Nephron progenitor cell (in vitro differentiated cells): ENCODE data around the gene TMEM263.

ENCODE experiments used
- DNase-seq: peaks from one replicate; pipeline ENCODE4 v3.0.0; 2021
- H3K27ac Mint-ChIP-seq: 2 replicates; pipeline ENCODE4 v1.8.0; 2021; ENCODE audit warnings: mild to moderate bottlenecking, moderate library complexity, mixed read lengths
- H3K27me3 Mint-ChIP-seq: 2 replicates; pipeline ENCODE4 v1.8.0; 2021; ENCODE audit warnings: mild to moderate bottlenecking, low read depth, mixed read lengths; ENCODE audit not compliant: poor library complexity
- H3K36me3 Mint-ChIP-seq: 2 replicates; pipeline ENCODE4 v1.8.0; 2021; ENCODE audit warnings: low read depth, mixed read lengths
- H3K4me1 Mint-ChIP-seq: 2 replicates; pipeline ENCODE4 v1.8.0; 2021; ENCODE audit warnings: mixed read lengths
- H3K4me3 Mint-ChIP-seq: 2 replicates; pipeline ENCODE4 v1.8.0; 2021; ENCODE audit warnings: mild to moderate bottlenecking, moderate library complexity, mixed read lengths
- H3K9me3 Mint-ChIP-seq: 2 replicates; pipeline ENCODE4 v1.8.0; 2021; ENCODE audit warnings: mild to moderate bottlenecking, moderate library complexity, mixed read lengths
- TF ChIP-seq, protein P1 (sequence below): fragments of 200-600 bp; sonication (generic); IDR thresholded peaks from 2 replicates; pipeline ENCODE4 v1.5.0; 2021; ENCODE audit warnings: antibody characterized with exemption

Gene TMEM263

DNA sequence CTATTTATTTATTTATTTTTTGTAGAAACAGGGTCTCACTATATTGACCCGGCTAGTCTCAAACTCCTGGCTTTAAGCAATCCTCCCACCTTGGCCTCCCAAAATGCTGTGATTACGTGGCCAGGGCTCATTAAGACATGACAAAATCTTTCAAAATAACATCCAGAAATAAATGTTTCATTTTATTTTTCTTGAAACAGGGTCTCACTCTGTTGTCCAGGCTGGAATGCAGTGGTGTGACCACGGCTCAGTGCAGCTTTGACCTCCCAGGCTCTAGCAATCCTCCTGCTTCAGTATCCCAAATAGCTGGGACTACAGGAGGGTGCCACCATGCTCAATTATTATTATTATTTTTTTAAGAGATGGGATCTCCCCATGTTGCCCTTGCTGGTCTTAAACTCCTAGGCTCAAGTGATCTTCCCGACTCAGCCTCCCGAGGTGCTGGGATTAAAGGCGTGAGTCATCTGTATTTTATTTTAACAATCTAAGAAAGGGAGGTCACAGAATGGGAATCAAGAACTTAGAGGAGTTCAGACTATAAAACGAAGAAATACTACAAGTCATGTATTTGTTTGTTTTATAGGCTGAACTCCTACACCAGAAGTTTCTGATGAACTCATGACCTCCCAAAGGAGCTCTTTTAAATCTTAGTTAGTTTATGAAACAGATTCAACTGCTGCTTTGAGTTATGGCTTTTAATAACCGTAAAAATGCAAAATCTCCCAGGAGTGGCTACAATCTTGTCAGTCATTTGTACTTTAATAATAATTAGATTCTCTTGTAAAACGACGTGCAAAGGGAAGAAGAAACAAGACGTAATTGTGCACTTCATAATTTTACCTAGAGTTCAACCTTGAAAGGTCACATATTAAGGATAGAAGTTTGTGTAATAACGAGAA is 2.1 kb upstream of the TMEM263 start:
- Mint-ChIP-seq H3K4me3 (peak overlapping the region; percentile 37), H3K36me3 (peaks cover 6% of the 10 kb centered on the region), H3K27me3 (peaks cover 4% of the 10 kb centered on the region), H3K27ac (no peak overlapping the region), H3K4me1 (peaks cover 21% of the 10 kb centered on the region), H3K9me3 (peaks cover 27% of the 10 kb centered on the region)
- no peak for DNase-seq
- TF ChIP-seq, protein P1, sequence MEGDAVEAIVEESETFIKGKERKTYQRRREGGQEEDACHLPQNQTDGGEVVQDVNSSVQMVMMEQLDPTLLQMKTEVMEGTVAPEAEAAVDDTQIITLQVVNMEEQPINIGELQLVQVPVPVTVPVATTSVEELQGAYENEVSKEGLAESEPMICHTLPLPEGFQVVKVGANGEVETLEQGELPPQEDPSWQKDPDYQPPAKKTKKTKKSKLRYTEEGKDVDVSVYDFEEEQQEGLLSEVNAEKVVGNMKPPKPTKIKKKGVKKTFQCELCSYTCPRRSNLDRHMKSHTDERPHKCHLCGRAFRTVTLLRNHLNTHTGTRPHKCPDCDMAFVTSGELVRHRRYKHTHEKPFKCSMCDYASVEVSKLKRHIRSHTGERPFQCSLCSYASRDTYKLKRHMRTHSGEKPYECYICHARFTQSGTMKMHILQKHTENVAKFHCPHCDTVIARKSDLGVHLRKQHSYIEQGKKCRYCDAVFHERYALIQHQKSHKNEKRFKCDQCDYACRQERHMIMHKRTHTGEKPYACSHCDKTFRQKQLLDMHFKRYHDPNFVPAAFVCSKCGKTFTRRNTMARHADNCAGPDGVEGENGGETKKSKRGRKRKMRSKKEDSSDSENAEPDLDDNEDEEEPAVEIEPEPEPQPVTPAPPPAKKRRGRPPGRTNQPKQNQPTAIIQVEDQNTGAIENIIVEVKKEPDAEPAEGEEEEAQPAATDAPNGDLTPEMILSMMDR = no peak

DNA sequence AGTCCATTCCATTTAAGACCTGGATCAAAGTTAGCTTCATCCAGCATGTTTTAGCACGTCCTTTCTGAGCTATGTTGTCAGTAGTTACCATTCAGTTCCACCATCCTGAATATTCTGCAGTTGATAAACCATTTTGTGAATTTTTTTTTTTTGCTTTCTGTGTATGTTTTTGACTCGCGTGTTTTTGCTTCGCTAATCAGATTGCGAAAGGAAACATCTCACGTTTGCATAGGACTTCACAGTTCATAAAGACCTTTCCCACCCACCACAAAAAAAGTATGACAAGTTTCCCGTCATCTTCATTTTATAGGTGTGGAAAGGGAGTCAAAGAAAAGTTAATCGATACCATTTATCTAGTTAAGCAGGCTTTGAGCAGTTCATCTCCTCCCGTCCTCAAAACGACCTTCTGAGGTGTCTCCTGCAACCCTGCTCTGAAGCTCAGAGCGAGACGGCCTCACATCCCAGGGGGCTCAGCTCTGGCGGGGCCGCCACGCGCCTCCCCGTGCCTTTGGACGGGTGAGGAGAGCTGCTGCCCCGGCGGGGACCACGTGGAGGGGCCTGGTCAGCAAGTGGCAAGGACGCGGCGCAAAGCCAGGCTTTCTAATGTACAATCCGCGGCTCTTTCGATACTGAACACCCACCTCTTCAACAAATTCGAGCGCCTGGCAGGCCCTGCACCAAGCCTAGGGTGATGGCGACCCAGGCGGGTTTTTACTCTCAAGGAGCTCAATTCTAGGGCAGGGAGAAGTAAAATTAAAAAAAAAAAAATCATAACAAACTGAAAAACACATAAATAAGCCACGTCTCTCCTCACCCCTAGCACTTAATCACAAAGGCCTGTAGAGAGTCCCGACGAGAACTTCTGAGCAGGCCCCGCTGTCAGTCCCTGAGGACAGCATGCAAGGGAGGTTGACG is 988 bp upstream of the TMEM263 start:
- H3K4me1 Mint-ChIP-seq = peaks cover 25% of the 10 kb centered on the region
- H3K9me3 Mint-ChIP-seq = peaks cover 18% of the 10 kb centered on the region
- H3K27me3 Mint-ChIP-seq = peaks cover 4% of the 10 kb centered on the region
- H3K36me3 Mint-ChIP-seq = peaks cover 17% of the 10 kb centered on the region
- peak overlapping the region; percentile 75 for H3K27ac Mint-ChIP-seq
- peak overlapping the region; percentile 100 for H3K4me3 Mint-ChIP-seq
- TF ChIP-seq, protein P1 = no peak
- DNase-seq = peak; percentile 15

DNA sequence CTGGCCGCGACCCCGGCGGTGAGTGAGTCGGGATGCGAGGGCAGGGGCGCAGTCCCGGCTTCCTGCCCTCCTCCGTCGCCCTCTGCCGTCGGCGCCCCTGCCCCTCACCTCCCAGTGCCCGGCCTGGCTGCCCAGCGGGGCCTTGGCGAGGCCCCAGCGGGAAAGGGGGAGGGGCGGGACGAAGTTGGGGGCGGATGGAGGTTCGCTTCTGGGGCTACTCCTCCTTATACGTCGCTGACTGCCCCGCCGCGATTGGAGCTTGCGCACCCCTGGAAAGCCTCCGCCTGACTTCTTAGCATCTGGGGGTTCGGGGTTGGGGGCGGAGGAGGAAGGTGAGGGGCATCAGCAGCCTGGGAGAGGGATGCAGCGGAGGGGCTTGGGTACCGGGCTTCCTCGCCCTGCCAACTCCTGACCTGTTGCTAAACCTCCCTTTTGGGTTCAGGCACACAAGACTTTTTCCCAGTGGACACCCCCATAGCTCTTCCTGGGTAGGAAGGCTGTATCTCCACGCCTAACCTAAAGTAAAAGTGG is 406 bp downstream of the TMEM263 start:
- DNase-seq = no peak
- TF ChIP-seq, protein P1 = no peak
- peaks cover 15% of the 10 kb centered on the region for H3K9me3 Mint-ChIP-seq
- H3K36me3 Mint-ChIP-seq = peaks cover 24% of the 10 kb centered on the region
- H3K4me3 Mint-ChIP-seq = peak overlapping the region; percentile 100
- H3K4me1 Mint-ChIP-seq = peaks cover 25% of the 10 kb centered on the region
- H3K27me3 Mint-ChIP-seq = peaks cover 4% of the 10 kb centered on the region
- peak overlapping the region; percentile 97 for H3K27ac Mint-ChIP-seq

DNA sequence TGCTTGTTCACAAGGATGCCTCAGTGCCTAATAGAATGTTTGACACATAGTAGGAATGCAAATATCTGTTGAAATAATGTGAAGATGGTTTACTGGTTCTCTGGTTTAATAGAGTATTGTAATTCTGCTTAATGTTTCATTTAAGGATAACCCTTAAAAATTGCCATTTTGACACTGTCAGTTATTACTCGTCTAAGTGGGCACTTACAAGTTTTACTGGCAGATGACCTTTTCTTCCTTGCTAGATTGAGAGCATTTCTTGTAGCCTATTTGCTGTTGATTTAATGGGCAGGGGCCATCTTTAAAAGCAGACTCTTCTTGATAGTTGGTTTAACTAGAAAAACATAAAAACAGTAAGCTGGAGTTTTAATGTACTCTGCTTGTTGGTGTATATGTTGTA is 1.9 kb downstream of the TMEM263 start:
- Mint-ChIP-seq H3K4me3 (peak overlapping the region; percentile 100), H3K9me3 (peaks cover 15% of the 10 kb centered on the region), H3K4me1 (peaks cover 28% of the 10 kb centered on the region), H3K27ac (no peak overlapping the region), H3K27me3 (peaks cover 4% of the 10 kb centered on the region), H3K36me3 (peaks cover 30% of the 10 kb centered on the region)
- TF ChIP-seq, protein P1 = no peak
- DNase-seq = no peak

DNA sequence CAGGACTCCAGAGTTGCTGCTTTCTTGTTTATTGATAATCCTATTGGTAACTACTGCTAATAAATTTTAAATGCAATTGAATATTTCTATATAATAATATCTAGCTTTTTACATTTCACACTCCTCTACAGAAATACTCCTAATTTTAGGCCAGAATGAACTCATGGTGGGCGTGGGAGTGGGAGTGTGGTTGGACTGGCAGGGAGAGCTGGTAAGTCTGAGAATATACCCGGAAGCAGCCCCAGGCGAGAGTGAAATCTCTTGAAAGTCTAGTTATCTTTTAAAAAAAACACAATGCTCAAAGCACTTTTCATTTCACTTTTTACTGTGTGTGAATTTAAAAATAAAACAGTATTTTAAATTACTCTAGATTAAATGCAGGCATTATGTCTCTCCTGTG is 4.7 kb downstream of the TMEM263 start:
- Mint-ChIP-seq H3K27ac (no peak overlapping the region), H3K4me3 (no peak overlapping the region), H3K27me3 (peaks cover 4% of the 10 kb centered on the region), H3K9me3 (no peaks in the 10 kb centered on the region), H3K36me3 (peaks cover 45% of the 10 kb centered on the region), H3K4me1 (peaks cover 31% of the 10 kb centered on the region)
- DNase-seq = no peak
- TF ChIP-seq, protein P1 = no peak
